Cardiac muscle cell (in vitro differentiated cells and primary cell): ENCODE results near the gene CAPN5. TPM values are rescaled to one million over a fixed set of nuclear protein-coding genes. Genes with fewer than 3 reads are reported as not detected.

Experiments used
- DNase-seq, 2 donors: peaks; one replicate each; pipeline versions ENCODE4 v3.0.0 to v3.0.0-alpha.2; 2010 to 2017; ENCODE audit warnings: low read depth in 1 of 2, low spot score in 1 of 2
- H3K27ac ChIP-seq: fragments of 200-600 bp; sonication (generic); 2 replicates; pipeline ENCODE4 v1.5.1; 2016
- H3K27me3 ChIP-seq: fragments of 200-600 bp; sonication (generic); 2 replicates; pipeline ENCODE4 v1.6.0; 2016; ENCODE audit warnings: control low read depth
- H3K36me3 ChIP-seq: fragments of 200-600 bp; sonication (generic); 2 replicates; pipeline ENCODE4 v1.5.1; 2016; ENCODE audit warnings: control low read depth
- H3K4me1 ChIP-seq: fragments of 200-600 bp; sonication (generic); 2 replicates; pipeline ENCODE4 v1.8.1; 2017; ENCODE audit warnings: low read depth, mild to moderate bottlenecking, mixed run types
- H3K4me3 ChIP-seq: fragments of 200-600 bp; sonication (generic); 2 replicates; pipeline ENCODE4 v1.5.1; 2016; ENCODE audit warnings: mild to moderate bottlenecking
- H3K9me3 ChIP-seq: fragments of 200-600 bp; sonication (generic); 2 replicates; pipeline ENCODE4 v1.5.1; 2017; ENCODE audit warnings: low read depth, mild to moderate bottlenecking, control low read depth
- polyA plus RNA-seq: library from polyadenylated mRNA; unstranded; fragments of >200 nt; fragmentation: Nextera tagmentation; extraction: Ambion mirVana; gene quantifications from 2 replicates; pipeline ENCODE4 v1.2.1, GENCODE V29; 2016
- total RNA-seq: library from RNA; depleted of rRNA; stranded (reverse); fragments of >200 nt; gene quantifications from 2 replicates; pipeline ENCODE4 v1.2.3, GENCODE V29; 2016
- TF ChIP-seq, protein P1 (sequence below): IDR thresholded peaks from 2 replicates; pipeline ENCODE4 v1.5.1; 2012; ENCODE audit warnings: low read depth, mild to moderate bottlenecking, low read length

The CAPN5 gene
- total and polyA plus RNA-seq, 2 experiments from 2014 or later = 9.8 to 10.0 TPM

DNA sequence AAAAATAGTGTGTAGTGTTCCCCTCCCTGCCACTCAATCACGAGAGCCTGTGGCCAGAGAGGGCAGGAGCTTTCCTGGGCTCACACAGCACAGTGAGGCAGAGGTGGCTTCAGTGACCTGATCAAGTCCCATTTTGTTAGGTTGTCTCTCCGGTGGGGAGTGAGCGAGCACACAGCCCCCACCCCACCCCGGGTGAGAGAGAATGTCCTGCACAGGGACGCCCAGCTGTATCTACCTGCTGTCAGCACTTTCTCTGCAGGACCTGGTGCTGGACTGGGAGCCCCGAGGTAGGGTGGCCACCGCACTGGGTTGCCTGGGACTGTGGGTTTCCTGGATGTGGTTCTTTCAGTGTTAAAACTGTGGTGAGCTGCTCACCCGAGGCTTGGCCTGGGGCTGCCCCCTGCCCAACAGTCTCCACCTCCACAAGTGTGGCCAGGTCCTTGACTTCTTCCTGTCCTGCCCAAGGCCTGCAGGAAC is 6.1 kb downstream of the CAPN5 start:
- H3K4me1 ChIP-seq = no peaks in the 10 kb centered on the region
- H3K4me3 ChIP-seq = no peak overlapping the region
- H3K36me3 ChIP-seq = no peaks in the 10 kb centered on the region
- no peak for DNase-seq
- H3K9me3 ChIP-seq = no peaks in the 10 kb centered on the region
- H3K27me3 ChIP-seq = no peaks in the 10 kb centered on the region
- no peak overlapping the region for H3K27ac ChIP-seq
- TF ChIP-seq, protein P1, sequence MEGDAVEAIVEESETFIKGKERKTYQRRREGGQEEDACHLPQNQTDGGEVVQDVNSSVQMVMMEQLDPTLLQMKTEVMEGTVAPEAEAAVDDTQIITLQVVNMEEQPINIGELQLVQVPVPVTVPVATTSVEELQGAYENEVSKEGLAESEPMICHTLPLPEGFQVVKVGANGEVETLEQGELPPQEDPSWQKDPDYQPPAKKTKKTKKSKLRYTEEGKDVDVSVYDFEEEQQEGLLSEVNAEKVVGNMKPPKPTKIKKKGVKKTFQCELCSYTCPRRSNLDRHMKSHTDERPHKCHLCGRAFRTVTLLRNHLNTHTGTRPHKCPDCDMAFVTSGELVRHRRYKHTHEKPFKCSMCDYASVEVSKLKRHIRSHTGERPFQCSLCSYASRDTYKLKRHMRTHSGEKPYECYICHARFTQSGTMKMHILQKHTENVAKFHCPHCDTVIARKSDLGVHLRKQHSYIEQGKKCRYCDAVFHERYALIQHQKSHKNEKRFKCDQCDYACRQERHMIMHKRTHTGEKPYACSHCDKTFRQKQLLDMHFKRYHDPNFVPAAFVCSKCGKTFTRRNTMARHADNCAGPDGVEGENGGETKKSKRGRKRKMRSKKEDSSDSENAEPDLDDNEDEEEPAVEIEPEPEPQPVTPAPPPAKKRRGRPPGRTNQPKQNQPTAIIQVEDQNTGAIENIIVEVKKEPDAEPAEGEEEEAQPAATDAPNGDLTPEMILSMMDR = no peak

DNA sequence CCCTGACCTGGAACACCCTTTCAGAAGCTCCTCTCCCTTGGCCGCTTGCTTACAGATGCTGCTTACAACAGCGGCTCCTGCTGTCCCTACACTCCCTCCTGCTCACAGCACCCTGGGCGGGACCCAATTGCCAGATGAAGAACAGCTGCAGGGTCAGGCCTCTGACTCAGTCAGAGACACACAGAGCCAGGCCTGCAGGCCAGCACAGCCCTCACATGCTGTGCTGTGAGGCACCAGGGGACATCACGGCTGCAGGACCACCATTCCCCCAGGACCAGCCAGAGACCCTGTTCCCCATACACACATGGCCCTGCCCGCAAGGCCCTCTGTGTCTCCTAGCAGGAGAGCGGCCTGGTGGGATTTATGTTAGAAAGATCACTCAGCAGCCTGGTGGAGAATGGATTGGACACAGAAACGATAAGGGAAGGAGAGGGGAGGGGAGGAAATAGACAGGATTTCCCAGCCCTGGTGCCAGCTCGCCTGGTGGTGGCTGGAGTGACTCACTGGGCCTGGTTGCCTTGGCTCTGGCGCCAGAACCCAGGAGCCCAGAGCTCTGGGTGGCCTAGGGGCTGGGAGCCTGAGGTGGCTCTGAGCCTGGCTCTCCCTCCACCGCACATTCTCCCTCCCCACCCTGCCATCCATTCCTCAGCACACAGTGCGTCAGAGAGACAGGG is 6.7 kb downstream of the CAPN5 start:
- no peaks in the 10 kb centered on the region for H3K27me3 ChIP-seq
- H3K36me3 ChIP-seq = no peaks in the 10 kb centered on the region
- H3K4me3 ChIP-seq = no peak overlapping the region
- TF ChIP-seq, protein P1 = peak; percentile 76
- H3K4me1 ChIP-seq = no peaks in the 10 kb centered on the region
- H3K9me3 ChIP-seq = no peaks in the 10 kb centered on the region
- peak; percentile 18 to 96 for DNase-seq
- peak overlapping the region; percentile 64 for H3K27ac ChIP-seq

DNA sequence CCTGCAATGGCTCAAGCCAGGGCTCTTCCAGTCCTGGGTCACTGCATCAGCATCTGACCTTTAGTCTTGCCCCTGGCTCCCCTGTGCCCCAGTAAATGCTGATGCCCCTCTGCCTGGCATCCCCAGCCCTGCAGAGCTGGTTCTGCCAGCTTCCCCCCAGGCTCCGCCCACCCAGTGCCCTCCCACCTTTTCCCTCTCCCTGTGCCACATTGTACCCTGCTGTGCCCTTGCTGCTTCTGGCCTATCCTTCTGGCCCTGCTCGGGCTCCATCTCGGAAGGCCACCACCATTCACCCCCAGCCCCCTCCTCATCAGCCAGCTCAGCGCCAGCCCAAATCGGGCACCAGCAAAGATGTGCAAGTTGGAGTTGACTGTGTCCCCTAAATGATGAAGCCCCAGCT is 7.4 kb downstream of the CAPN5 start:
- Histone ChIP-seq H3K4me1 (no peaks in the 10 kb centered on the region), H3K27ac (no peak overlapping the region), H3K36me3 (no peaks in the 10 kb centered on the region), H3K4me3 (no peak overlapping the region), H3K9me3 (no peaks in the 10 kb centered on the region), H3K27me3 (no peaks in the 10 kb centered on the region)
- TF ChIP-seq, protein P1 = no peak
- DNase-seq = no peak

DNA sequence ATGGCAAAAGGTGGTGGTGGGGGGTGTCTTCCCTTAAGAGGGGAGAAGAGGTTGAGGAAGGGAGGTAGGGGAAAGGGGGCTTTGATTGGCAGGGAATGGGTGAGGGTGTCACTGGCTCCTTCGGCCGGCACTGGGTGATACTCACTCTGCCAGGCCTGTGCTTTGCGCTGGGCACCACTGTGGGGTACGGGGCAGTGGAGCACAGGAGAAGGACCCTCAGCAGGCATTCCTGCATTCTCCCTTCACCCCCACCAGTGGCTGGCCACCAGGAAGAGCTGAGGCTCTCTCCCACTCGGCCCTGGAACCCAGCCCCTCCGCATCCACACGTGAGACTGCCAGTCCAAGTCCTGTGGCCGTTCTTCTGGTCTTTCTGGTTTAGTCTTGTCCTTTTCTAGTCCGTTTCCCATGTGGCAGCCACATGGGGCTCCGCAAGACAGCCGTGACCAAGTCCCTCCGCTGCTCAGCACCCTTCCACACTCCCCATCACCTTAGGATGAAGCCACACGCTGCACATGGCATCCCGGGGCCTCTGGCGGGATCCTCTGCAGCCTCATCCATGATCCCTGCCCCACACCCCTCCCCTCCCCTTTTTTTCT is 8.0 kb downstream of the CAPN5 start:
- Histone ChIP-seq H3K27ac (no peak overlapping the region), H3K4me3 (no peak overlapping the region), H3K36me3 (no peaks in the 10 kb centered on the region), H3K9me3 (no peaks in the 10 kb centered on the region), H3K4me1 (no peaks in the 10 kb centered on the region), H3K27me3 (no peaks in the 10 kb centered on the region)
- TF ChIP-seq, protein P1 = no peak
- no peak for DNase-seq

DNA sequence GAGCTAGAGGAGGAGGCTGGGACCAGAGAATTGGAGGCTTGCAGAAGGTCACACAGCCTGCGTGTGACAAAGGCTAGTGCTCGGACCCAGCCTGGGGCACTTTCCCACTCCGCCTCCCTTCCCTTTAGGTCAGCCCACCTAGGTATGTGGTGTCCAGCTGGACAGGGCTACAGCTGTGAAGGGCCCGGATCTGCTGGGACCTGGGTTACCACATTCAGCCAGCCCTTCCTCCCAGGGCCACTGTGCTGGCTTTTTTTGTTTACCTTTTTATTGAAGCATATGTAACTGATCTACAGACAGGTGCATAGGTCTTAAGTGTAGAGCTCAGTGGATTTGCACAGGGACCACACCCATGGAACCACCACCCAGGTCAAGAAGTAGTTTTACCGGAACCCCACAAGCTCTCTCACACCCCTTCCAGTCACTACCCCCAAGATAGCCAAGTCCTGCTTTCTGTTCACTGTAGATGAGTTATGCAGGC is 8.7 kb downstream of the CAPN5 start:
- no peak for DNase-seq

More for the DNA sequence above, 8.7 kb downstream of the CAPN5 start:
- H3K27ac ChIP-seq = no peak overlapping the region
- no peaks in the 10 kb centered on the region for H3K36me3 ChIP-seq
- TF ChIP-seq, protein P1 = no peak
- no peaks in the 10 kb centered on the region for H3K9me3 ChIP-seq
- no peak overlapping the region for H3K4me3 ChIP-seq
- H3K4me1 ChIP-seq = no peaks in the 10 kb centered on the region
- no peaks in the 10 kb centered on the region for H3K27me3 ChIP-seq
